RWPE2 (cell line): Measurements from ENCODE around the gene PRMT7.

Experiments used
- ATAC-seq: fragments of 200-7000 bp; cut with Tn5 transposase; 3 replicates; pipeline ENCODE4 v1.9.1; 2021; ENCODE audit warnings: low read depth
- DNase-seq: peaks from one replicate; pipeline ENCODE4 v3.0.0-alpha.2; 2020; ENCODE audit warnings: low spot score
- H3K27ac ChIP-seq: fragments of 450-650 bp; 2 replicates; pipeline ENCODE4 v1.5.1; 2017; ENCODE audit warnings: mild to moderate bottlenecking; ENCODE audit not compliant: poor library complexity, severe bottlenecking
- H3K27me3 ChIP-seq: fragments of 250-450 bp; sonication (Bioruptor Pico); 2 replicates; pipeline ENCODE4 v1.5.1; 2021; ENCODE audit warnings: mild to moderate bottlenecking, moderate library complexity; ENCODE audit not compliant: insufficient read depth, poor library complexity, severe bottlenecking
- H3K36me3 ChIP-seq: fragments of 250-450 bp; sonication (Bioruptor Pico); 2 replicates; pipeline ENCODE4 v1.5.1; 2020; ENCODE audit warnings: low read depth, mild to moderate bottlenecking, moderate library complexity
- H3K4me1 ChIP-seq: fragments of 250-450 bp; sonication (Bioruptor Pico); 2 replicates; pipeline ENCODE4 v1.5.1; 2021; ENCODE audit warnings: mild to moderate bottlenecking, moderate library complexity; ENCODE audit not compliant: insufficient read depth, poor library complexity, severe bottlenecking
- H3K4me3 ChIP-seq: fragments of 250-450 bp; sonication (Bioruptor Pico); 2 replicates; pipeline ENCODE4 v1.5.1; 2021; ENCODE audit warnings: mild to moderate bottlenecking, moderate library complexity; ENCODE audit not compliant: severe bottlenecking
- H3K9me3 ChIP-seq: fragments of 250-450 bp; sonication (Bioruptor Pico); 2 replicates; pipeline ENCODE4 v1.5.1; 2021; ENCODE audit warnings: mild to moderate bottlenecking, moderate library complexity; ENCODE audit not compliant: severe bottlenecking
- TF ChIP-seq, protein P1 (sequence below): fragments of 450-650 bp; IDR thresholded peaks from one replicate; pipeline ENCODE4 v1.5.1; 2017; ENCODE audit warnings: mild to moderate bottlenecking, moderate library complexity; ENCODE audit not compliant: poor library complexity, severe bottlenecking

Gene PRMT7

DNA sequence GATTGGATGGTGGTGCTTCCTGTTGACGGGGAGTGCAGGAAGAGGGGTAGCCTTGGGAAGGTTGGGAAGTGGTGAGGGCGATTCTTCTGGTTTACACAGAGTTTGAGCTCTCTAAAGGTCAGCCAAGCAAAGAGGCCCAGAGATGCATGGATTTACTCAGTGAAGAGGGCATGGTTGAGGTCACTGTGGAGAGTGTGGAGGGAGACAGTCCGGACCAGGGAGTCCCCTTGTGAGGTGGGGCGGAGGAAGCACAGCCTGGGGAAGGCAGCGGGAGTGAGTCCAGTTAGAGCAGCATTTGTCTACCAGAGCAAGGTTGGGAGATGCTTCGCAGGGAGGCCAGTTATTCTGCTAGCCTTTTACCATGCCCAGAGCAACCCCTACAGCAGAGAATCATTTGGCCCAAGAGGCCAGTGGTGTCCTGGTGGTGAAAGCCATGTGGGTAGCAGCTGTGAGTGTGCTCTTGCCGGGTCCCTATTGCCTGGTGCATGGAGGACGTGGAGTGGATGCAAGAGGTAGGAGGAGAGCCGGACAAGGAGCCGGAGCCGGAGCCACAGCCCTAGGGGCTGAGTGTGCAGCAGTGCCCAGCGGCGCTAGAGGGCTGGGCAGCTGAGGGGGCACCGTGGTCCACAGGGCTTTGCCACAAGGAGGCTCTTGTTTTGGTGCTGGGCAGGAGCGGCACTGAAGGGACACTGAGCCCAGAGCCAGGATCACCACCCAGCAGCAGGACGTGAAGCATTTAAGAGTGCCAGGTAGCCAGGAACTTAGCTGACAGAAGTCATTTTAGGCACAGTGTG, 27.7 kb downstream of the PRMT7 start:
- ATAC-seq (no peak), DNase-seq (no peak)
- peaks cover 77% of the 10 kb centered on the region for H3K36me3 ChIP-seq
- H3K9me3 ChIP-seq, result no peaks in the 10 kb centered on the region
- TF ChIP-seq, protein P1, sequence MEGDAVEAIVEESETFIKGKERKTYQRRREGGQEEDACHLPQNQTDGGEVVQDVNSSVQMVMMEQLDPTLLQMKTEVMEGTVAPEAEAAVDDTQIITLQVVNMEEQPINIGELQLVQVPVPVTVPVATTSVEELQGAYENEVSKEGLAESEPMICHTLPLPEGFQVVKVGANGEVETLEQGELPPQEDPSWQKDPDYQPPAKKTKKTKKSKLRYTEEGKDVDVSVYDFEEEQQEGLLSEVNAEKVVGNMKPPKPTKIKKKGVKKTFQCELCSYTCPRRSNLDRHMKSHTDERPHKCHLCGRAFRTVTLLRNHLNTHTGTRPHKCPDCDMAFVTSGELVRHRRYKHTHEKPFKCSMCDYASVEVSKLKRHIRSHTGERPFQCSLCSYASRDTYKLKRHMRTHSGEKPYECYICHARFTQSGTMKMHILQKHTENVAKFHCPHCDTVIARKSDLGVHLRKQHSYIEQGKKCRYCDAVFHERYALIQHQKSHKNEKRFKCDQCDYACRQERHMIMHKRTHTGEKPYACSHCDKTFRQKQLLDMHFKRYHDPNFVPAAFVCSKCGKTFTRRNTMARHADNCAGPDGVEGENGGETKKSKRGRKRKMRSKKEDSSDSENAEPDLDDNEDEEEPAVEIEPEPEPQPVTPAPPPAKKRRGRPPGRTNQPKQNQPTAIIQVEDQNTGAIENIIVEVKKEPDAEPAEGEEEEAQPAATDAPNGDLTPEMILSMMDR, result no peak
- H3K27me3 ChIP-seq, result no peaks in the 10 kb centered on the region
- no peak overlapping the region for H3K4me3 ChIP-seq
- peaks cover 11% of the 10 kb centered on the region for H3K4me1 ChIP-seq
- no peak overlapping the region for H3K27ac ChIP-seq

DNA sequence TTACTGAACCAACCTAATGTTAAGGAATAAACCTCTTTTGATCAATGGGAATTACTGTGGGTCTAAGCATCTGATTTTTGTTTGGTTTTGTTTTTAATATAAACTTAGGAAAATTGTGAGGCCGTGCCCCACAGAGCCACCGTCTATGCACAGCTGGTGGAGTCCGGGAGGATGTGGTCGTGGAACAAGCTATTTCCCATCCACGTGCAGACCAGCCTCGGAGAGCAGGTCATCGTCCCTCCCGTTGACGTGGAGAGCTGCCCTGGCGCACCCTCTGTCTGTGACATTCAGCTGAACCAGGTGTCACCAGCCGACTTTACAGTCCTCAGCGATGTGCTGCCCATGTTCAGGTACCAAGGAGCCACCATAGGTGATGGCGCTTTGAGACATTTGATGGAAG, 28.4 kb downstream of the PRMT7 start:
- DNase-seq (no peak), ATAC-seq (no peak)
- Histone ChIP-seq H3K9me3 (no peaks in the 10 kb centered on the region), H3K27me3 (no peaks in the 10 kb centered on the region), H3K36me3 (peaks cover 78% of the 10 kb centered on the region), H3K4me3 (no peak overlapping the region), H3K4me1 (peaks cover 4% of the 10 kb centered on the region), H3K27ac (no peak overlapping the region)
- TF ChIP-seq, protein P1, result no peak

DNA sequence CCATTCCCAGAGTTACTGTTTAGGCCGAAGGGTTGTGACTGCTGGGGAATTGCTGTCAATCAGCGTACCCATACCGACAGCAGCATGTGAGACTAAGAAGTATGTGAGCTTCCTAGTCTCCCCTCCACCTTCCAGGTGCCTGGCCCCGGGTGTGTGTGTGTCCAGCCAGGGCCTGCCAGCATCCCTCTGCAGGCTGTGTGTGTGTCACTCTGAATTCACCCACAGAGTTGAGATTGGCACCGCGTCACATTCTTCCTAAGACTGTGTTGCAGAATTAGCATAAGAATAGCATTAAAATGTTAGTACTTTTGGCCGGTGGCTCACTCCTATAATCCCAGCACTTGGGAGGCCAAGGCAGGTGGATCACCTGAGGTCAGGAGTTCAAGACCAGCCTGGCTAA, 31.8 kb downstream of the PRMT7 start:
- Histone ChIP-seq H3K4me3 (no peak overlapping the region), H3K27ac (no peak overlapping the region), H3K9me3 (no peaks in the 10 kb centered on the region), H3K36me3 (peaks cover 78% of the 10 kb centered on the region), H3K4me1 (no peaks in the 10 kb centered on the region), H3K27me3 (no peaks in the 10 kb centered on the region)
- no peak for DNase-seq
- no peak for ATAC-seq
- TF ChIP-seq, protein P1, result no peak

DNA sequence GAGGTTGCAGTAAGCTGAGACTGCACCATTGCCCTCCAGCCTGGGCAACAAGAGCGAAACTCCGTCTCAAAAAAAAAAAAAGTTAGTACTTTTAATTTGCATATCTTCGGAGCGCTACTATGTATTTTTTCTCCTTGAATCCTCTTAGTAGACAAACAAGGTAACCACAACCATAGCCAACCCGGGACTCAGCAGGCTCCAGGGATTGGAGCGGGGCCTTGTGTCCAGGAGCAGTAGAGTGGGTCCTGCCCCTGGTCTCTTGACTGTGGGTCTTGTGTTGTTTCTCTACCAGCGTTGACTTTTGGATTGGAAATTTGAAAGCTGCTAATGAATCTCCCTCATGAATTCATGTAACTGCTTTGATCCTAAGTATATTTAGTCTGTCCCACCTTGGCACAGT, 32.3 kb downstream of the PRMT7 start:
- no peak overlapping the region for H3K4me3 ChIP-seq
- ATAC-seq (no peak), DNase-seq (no peak)
- H3K4me1 ChIP-seq, result no peaks in the 10 kb centered on the region
- H3K27ac ChIP-seq, result no peak overlapping the region
- no peaks in the 10 kb centered on the region for H3K27me3 ChIP-seq
- TF ChIP-seq, protein P1, result no peak
- H3K36me3 ChIP-seq, result peaks cover 78% of the 10 kb centered on the region
- H3K9me3 ChIP-seq, result no peaks in the 10 kb centered on the region

DNA sequence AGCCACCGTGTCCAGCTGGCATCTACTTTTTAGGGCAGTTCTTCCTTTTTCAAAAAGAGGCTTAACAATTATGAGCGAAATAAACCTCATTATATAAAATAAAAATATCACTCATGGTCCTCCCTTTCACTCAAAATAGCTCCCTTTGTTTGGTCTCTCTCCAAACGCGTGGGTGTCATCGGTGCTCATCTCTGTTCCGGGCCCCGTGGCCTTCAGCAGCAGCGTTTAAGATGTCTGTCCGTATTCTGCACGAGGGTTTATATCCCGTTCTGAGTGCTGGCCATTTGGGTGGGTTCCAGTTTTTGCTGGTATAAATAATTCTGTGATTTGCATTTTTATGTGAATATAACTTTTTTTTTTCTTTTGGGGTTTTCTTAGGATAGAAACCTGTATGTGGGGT, 33.4 kb downstream of the PRMT7 start:
- H3K4me1 ChIP-seq, result no peaks in the 10 kb centered on the region
- ATAC-seq (no peak), DNase-seq (no peak)
- TF ChIP-seq, protein P1, result no peak
- H3K27me3 ChIP-seq, result no peaks in the 10 kb centered on the region
- H3K27ac ChIP-seq, result no peak overlapping the region
- no peak overlapping the region for H3K4me3 ChIP-seq
- peaks cover 76% of the 10 kb centered on the region for H3K36me3 ChIP-seq
- H3K9me3 ChIP-seq, result no peaks in the 10 kb centered on the region
